ENCODE results near the gene TASL. TPM values are rescaled to one million over a fixed set of nuclear protein-coding genes. Genes with fewer than 3 reads are reported as not detected.
"Not testable (repeated sequence)": the region's sequence is repeated elsewhere in the genome, so short reads cannot be mapped to it uniquely, and the experiment has no call there.

Gene TASL
- total RNA-seq, 1 donor from 2014 or later, result not detected

DNA sequence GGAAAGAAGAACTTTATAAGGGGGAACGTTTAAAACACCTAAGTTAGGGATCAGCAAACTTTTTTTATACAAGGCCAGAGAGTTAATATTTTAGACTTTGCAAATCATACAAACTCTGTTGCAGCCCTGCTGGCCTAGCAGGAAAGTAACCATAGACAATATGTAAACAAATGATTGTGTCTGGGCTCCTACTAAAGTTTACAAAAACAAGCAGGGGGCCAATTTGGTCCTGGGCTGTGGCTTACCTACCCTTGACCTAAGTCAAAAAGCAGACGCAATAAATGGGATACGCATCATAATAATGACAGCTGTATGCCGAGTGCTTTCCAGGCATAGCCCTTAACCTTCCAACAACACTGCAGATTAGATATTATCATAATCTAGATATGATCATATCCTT is 4.9 kb downstream of the TASL start:
- TF ChIP-seq, protein P1, sequence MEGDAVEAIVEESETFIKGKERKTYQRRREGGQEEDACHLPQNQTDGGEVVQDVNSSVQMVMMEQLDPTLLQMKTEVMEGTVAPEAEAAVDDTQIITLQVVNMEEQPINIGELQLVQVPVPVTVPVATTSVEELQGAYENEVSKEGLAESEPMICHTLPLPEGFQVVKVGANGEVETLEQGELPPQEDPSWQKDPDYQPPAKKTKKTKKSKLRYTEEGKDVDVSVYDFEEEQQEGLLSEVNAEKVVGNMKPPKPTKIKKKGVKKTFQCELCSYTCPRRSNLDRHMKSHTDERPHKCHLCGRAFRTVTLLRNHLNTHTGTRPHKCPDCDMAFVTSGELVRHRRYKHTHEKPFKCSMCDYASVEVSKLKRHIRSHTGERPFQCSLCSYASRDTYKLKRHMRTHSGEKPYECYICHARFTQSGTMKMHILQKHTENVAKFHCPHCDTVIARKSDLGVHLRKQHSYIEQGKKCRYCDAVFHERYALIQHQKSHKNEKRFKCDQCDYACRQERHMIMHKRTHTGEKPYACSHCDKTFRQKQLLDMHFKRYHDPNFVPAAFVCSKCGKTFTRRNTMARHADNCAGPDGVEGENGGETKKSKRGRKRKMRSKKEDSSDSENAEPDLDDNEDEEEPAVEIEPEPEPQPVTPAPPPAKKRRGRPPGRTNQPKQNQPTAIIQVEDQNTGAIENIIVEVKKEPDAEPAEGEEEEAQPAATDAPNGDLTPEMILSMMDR (IDR thresholded peaks at IDR 0.05; ENCODE audit: insufficient read depth, low read length, poor library complexity, severe bottlenecking), result no peak
- Histone ChIP-seq H3K27me3 (ENCODE audit: control insufficient read depth, insufficient read depth, low read length) (no peaks in the 10 kb centered on the region), H3K4me3 (ENCODE audit: low read depth, low read length) (no peak overlapping the region), H3K36me3 (ENCODE audit: control insufficient read depth, insufficient read depth, low read length) (no peaks in the 10 kb centered on the region)
- DNase-seq (ENCODE audit: low read depth), result no peak

DNA sequence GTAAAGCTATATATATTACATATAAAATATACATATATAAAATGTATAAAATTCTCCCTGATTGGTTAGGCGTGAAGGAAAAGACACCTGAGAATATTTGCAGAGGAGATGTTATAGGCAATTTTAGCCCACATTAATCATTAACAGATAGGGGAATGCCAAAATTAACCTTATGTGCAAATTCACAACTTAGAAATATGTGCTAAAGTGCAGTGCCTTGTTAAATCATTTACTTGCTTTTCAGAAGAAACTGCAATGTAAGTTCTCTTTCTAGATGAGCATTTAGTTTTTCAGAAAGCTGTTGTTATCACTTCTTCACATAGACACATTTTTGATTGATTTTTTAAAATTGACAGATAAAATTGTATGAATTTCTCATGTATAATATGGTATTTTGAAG is 5.6 kb downstream of the TASL start:
- Histone ChIP-seq H3K27me3 (ENCODE audit: control insufficient read depth, insufficient read depth, low read length) (no peaks in the 10 kb centered on the region), H3K4me3 (ENCODE audit: low read depth, low read length) (no peak overlapping the region), H3K36me3 (ENCODE audit: control insufficient read depth, insufficient read depth, low read length) (no peaks in the 10 kb centered on the region)
- no peak for DNase-seq (ENCODE audit: low read depth)
- TF ChIP-seq, protein P1 (IDR thresholded peaks at IDR 0.05; ENCODE audit: insufficient read depth, low read length, poor library complexity, severe bottlenecking), result no peak

DNA sequence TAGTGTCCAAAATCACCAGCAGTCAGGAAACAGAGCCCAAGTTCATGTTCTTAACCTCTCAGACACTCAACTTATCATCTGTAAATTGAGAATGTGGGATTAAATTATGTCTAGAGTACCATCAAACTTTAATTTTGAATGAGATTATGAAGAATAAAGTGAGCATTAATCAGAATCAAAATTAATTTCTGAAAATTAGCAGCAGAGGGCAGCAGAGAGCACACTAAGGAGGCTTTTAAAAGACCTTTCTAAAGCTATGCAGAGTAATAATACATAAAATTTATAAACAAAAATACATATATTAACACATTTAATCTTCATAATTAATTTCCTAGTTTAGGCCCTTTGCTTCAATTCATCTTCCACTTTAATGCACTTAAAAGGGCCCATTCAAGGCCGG is 7.1 kb downstream of the TASL start:
- Histone ChIP-seq H3K36me3 (ENCODE audit: control insufficient read depth, insufficient read depth, low read length) (no peaks in the 10 kb centered on the region), H3K27me3 (ENCODE audit: control insufficient read depth, insufficient read depth, low read length) (no peaks in the 10 kb centered on the region), H3K4me3 (ENCODE audit: low read depth, low read length) (no peak overlapping the region)
- no peak for DNase-seq (ENCODE audit: low read depth)
- TF ChIP-seq, protein P1 (IDR thresholded peaks at IDR 0.05; ENCODE audit: insufficient read depth, low read length, poor library complexity, severe bottlenecking), result peak; percentile 38

DNA sequence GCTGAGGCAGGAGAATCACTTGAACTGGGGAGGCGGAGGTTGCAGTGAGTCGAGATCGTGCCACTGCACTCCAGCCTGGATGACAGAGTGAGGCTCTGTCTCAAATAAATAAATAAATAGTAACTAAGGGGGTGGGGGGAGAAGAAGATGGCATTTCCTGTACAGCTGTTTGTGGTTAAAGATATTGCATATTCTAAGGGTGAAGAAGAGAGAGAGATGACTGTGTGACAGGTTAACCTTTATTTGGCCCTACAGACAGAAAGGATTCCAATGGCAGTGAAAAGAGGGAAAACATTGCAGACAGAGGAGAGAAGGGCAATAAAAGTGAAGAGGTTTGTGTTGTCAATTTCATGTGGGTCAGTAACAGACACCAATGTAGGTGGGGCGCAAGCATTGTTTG is 9.4 kb downstream of the TASL start:
- DNase-seq (ENCODE audit: low read depth), result no peak
- H3K4me3 ChIP-seq (ENCODE audit: low read depth, low read length), result no peak overlapping the region
- H3K36me3 ChIP-seq (ENCODE audit: control insufficient read depth, insufficient read depth, low read length), result no peaks in the 10 kb centered on the region
- TF ChIP-seq, protein P1 (IDR thresholded peaks at IDR 0.05; ENCODE audit: insufficient read depth, low read length, poor library complexity, severe bottlenecking), result no peak
- no peaks in the 10 kb centered on the region for H3K27me3 ChIP-seq (ENCODE audit: control insufficient read depth, insufficient read depth, low read length)

DNA sequence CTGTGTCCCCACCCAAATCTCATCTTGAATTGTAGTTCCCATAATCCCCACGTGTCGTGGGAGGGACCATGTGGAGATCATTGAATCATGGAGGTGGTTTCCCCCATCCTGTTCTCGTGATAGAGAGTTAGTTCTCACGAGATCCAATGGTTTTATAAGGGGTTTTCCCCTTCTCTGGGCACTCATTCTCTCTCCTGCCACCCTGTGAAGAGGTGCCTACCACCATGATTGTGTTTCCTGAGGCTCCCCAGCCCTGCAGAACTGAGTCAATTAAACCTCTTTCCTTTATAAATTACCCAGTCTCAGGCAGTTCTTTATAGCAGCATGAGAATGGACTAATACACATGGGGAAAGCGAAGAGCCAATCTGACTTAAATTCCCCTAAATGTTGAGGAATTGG is 14.5 kb downstream of the TASL start:
- not testable (repeated sequence) for H3K36me3 ChIP-seq (ENCODE audit: control insufficient read depth, insufficient read depth, low read length); DNase-seq (ENCODE audit: low read depth); H3K4me3 ChIP-seq (ENCODE audit: low read depth, low read length); H3K27me3 ChIP-seq (ENCODE audit: control insufficient read depth, insufficient read depth, low read length)

DNA sequence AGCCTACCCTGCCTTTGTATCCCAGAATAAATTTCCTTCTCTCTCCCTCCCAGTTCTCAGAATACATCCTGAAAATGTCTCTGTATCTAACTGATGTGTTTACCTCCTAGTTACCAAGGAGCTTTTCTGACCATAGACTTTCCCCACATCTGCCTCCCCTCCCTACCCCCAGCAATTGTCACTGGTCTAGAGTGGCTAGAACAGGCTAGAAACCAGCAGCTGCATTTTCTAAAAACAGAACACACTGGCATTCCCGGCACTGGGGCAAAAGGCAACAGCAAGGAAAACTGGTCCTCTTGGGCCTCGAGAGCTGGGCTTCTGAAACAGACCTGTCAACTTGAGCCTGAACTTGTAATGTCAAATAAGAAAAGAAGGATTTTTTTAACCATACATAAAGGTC is 16.4 kb downstream of the TASL start:
- no peak overlapping the region for H3K4me3 ChIP-seq (ENCODE audit: low read depth, low read length)
- no peaks in the 10 kb centered on the region for H3K36me3 ChIP-seq (ENCODE audit: control insufficient read depth, insufficient read depth, low read length)
- TF ChIP-seq, protein P1 (IDR thresholded peaks at IDR 0.05; ENCODE audit: insufficient read depth, low read length, poor library complexity, severe bottlenecking), result no peak
- no peak for DNase-seq (ENCODE audit: low read depth)
- H3K27me3 ChIP-seq (ENCODE audit: control insufficient read depth, insufficient read depth, low read length), result no peaks in the 10 kb centered on the region
